Panc1 (cell line): ENCODE results near the gene DOCK4. TPM values are rescaled to one million over a fixed set of nuclear protein-coding genes. Genes with fewer than 3 reads are reported as not detected.

ENCODE experiments used
- ATAC-seq: fragments of 200-7000 bp; cut with Tn5 transposase; 2 replicates; pipeline ENCODE4 v1.9.1; 2020; ENCODE audit warnings: mild to moderate bottlenecking, moderate library complexity
- BruUV-seq: library from RNA; stranded (reverse); fragments of 400-500 nt; replicated peaks from 2 replicates; lab custom pipeline; 2021; lab: Mats Ljungman, UMichigan
- CTCF ChIA-PET: fragments of 300-600 bp; sonication (Branson Sonifier 250); formaldehyde crosslinking; loops from one replicate; lab custom pipeline; 2022; ENCODE audit warnings: antibody characterized with exemption; lab: Charles Lee
- POLR2A ChIA-PET: fragments of 300-600 bp; sonication (Branson Sonifier 250); formaldehyde crosslinking; loops from one replicate; lab custom pipeline; 2022; ENCODE audit warnings: antibody characterized with exemption; lab: Charles Lee
- DNase-seq: peaks from one replicate; pipeline ENCODE4 v3.0.0-alpha.2; 2010; ENCODE audit warnings: low read depth, low spot score
- H3K27ac ChIP-seq: 2 replicates; pipeline ENCODE4 v1.5.1; 2011; ENCODE audit warnings: mild to moderate bottlenecking, low read length, inconsistent platforms
- H3K27me3 ChIP-seq: fragments of 200-500 bp; sonication (Bioruptor generic); 2 replicates; pipeline ENCODE4 v1.6.0; 2014; ENCODE audit warnings: low read length, inconsistent platforms; ENCODE audit not compliant: control insufficient read depth, insufficient read depth
- H3K36me3 ChIP-seq: fragments of 200-500 bp; sonication (Bioruptor generic); 2 replicates; pipeline ENCODE4 v1.5.1; 2014; ENCODE audit warnings: inconsistent platforms, mild to moderate bottlenecking, low read length, moderate library complexity; ENCODE audit not compliant: control insufficient read depth, insufficient read depth
- H3K4me1 ChIP-seq: 2 replicates; pipeline ENCODE4 v1.5.1; 2011; ENCODE audit warnings: inconsistent platforms, mild to moderate bottlenecking, low read length, moderate library complexity; ENCODE audit not compliant: control insufficient read depth, insufficient read depth
- H3K4me3 ChIP-seq, 2 experiments: 2 replicates each; pipeline ENCODE4 v1.5.1; 2011 to 2012; ENCODE audit warnings: low read depth in 2 of 2, low read length in 2 of 2, mild to moderate bottlenecking in 2 of 2, inconsistent platforms in 1 of 2, moderate library complexity in 1 of 2
- H3K9me3 ChIP-seq: fragments of 200-500 bp; sonication (Bioruptor generic); 2 replicates; pipeline ENCODE4 v1.5.1; 2014; ENCODE audit warnings: low read depth, mild to moderate bottlenecking, inconsistent platforms, low read length, moderate library complexity; ENCODE audit not compliant: control insufficient read depth, insufficient read depth
- CTCF ChIP-seq: fragments of 450-650 bp; IDR thresholded peaks from 2 replicates; pipeline ENCODE4 v1.5.1; 2017; ENCODE audit warnings: mild to moderate bottlenecking
- POLR2AphosphoS5 ChIP-seq: IDR thresholded peaks from 2 replicates; pipeline ENCODE4 v1.6.1; 2012; ENCODE audit warnings: mild to moderate bottlenecking, low read depth, low read length, moderate library complexity
- REST ChIP-seq, 2 experiments: IDR thresholded peaks; 2 replicates each; pipeline ENCODE4 v1.6.1; 2011 to 2012; ENCODE audit warnings: low read depth in 2 of 2, control low read depth in 1 of 2, low read length in 1 of 2, mild to moderate bottlenecking in 1 of 2, moderate library complexity in 1 of 2; ENCODE audit not compliant: insufficient read depth in 1 of 2
- SIN3A ChIP-seq: IDR thresholded peaks from 2 replicates; pipeline ENCODE4 v1.6.1; 2012; ENCODE audit warnings: low read depth, mild to moderate bottlenecking, low read length, moderate library complexity, borderline replicate concordance; ENCODE audit not compliant: insufficient read depth
- TCF7L2 ChIP-seq: IDR thresholded peaks from 2 replicates; pipeline ENCODE4 v1.6.1; 2011; ENCODE audit warnings: mild to moderate bottlenecking, low read depth, low read length, inconsistent platforms
- in situ Hi-C: cut with HindIII; loops from 2 replicates; pipeline ENCODE4 v1.10.0; 2016; ENCODE audit warnings: low sequenced_read_pairs, low pct_unique_long_range_greater_than_20kb
- intact Hi-C: fragments of 100-400 bp; cut with micrococcal nuclease; formaldehyde crosslinking; loops from one replicate; pipeline ENCODE4 v1.10.0; 2022; ENCODE audit not compliant: unreplicated experiment
- total RNA-seq: library from RNA; stranded (reverse); gene quantifications from one replicate; pipeline ENCODE4 v1.2.1, GENCODE V29; 2021; ENCODE audit not compliant: unreplicated experiment

The DOCK4 gene
- total RNA-seq, 1 experiment from 2014 or later, result 10.8 TPM

- intact Hi-C loops, result no loop called here
- no peak overlapping the region for H3K27ac ChIP-seq
- DNase-seq, result no peak
- no peak overlapping the region for H3K4me3 ChIP-seq
- no peaks in the 10 kb centered on the region for H3K4me1 ChIP-seq
- TF ChIP-seq REST (IDR thresholded peaks at IDR 0.05; ENCODE audit: insufficient read depth in 1 of 2, low read depth in 2 of 2, low read length in 1 of 2), result no peak
- TF ChIP-seq CTCF, result no peak
- no peak for TF ChIP-seq TCF7L2
- TF ChIP-seq POLR2AphosphoS5, result no peak
- no peak for TF ChIP-seq SIN3A
- no peak for ATAC-seq
- H3K27me3 ChIP-seq, result no peaks in the 10 kb centered on the region
- ChIA-PET POLR2A (no interaction called here), CTCF (no interaction called here)
- H3K9me3 ChIP-seq, result no peaks in the 10 kb centered on the region
- in situ Hi-C loops, result no loop called here
- no peaks in the 10 kb centered on the region; the same call in 1 of the 2 replicates for H3K36me3 ChIP-seq
- BruUV-seq, result no TSS peak
Measured at GRCh38 chr7:111788286-111789047, 417.7 kb downstream of the DOCK4 start.

GRCh38 chr7:111787741-111788140 lies 418.5 kb downstream of the DOCK4 start:
- BruUV-seq, result no TSS peak

More at GRCh38 chr7:111787741-111788140, 418.5 kb downstream of the DOCK4 start:
- in situ Hi-C loops (no loop called here), intact Hi-C loops (no loop called here)
- Histone ChIP-seq H3K9me3 (no peaks in the 10 kb centered on the region), H3K36me3 (no peaks in the 10 kb centered on the region; the same call in 1 of the 2 replicates), H3K27ac (no peak overlapping the region), H3K4me1 (no peaks in the 10 kb centered on the region), H3K4me3 (no peak overlapping the region), H3K27me3 (no peaks in the 10 kb centered on the region)
- ChIA-PET POLR2A (no interaction called here), CTCF (no interaction called here)
- ATAC-seq (no peak), DNase-seq (no peak)
- TF ChIP-seq TCF7L2, result no peak
- no peak for TF ChIP-seq CTCF
- TF ChIP-seq REST (IDR thresholded peaks at IDR 0.05; ENCODE audit: insufficient read depth in 1 of 2, low read depth in 2 of 2, low read length in 1 of 2), result no peak
- no peak for TF ChIP-seq POLR2AphosphoS5
